Glutamatergic neuron (in vitro differentiated cells): ENCODE results near the gene C2CD3. TPM values are rescaled to one million over a fixed set of nuclear protein-coding genes. Genes with fewer than 3 reads are reported as not detected.

Source experiments
- DNase-seq: peaks from one replicate; pipeline ENCODE4 v3.0.0; 2022
- H3K27ac Mint-ChIP-seq: one replicate; pipeline ENCODE4 v1.8.0; 2020; ENCODE audit warnings: mild to moderate bottlenecking, mixed read lengths, inconsistent platforms; ENCODE audit not compliant: unreplicated experiment
- H3K27me3 Mint-ChIP-seq: one replicate; pipeline ENCODE4 v1.8.0; 2020; ENCODE audit warnings: mild to moderate bottlenecking, moderate library complexity, mixed read lengths, inconsistent platforms; ENCODE audit not compliant: unreplicated experiment
- H3K36me3 Mint-ChIP-seq: one replicate; pipeline ENCODE4 v1.8.0; 2020; ENCODE audit warnings: mild to moderate bottlenecking, mixed read lengths, inconsistent platforms; ENCODE audit not compliant: unreplicated experiment
- H3K4me1 Mint-ChIP-seq: one replicate; pipeline ENCODE4 v1.8.0; 2020; ENCODE audit warnings: mild to moderate bottlenecking, low read depth, mixed read lengths, inconsistent platforms; ENCODE audit not compliant: unreplicated experiment
- H3K4me3 Mint-ChIP-seq: one replicate; pipeline ENCODE4 v1.8.0; 2020; ENCODE audit warnings: mild to moderate bottlenecking, mixed read lengths, inconsistent platforms; ENCODE audit not compliant: unreplicated experiment
- H3K9me3 Mint-ChIP-seq: one replicate; pipeline ENCODE4 v1.8.0; 2020; ENCODE audit warnings: mild to moderate bottlenecking, moderate library complexity, mixed read lengths, inconsistent platforms; ENCODE audit not compliant: unreplicated experiment
- total RNA-seq: library from RNA; stranded (reverse); fragmentation: NEBNext Ultra II Directional; extraction: Animal tissue kit (Norgen Biotek cat#: 25700); gene quantifications from one replicate; pipeline ENCODE4 v1.2.1, GENCODE V29; 2021; ENCODE audit not compliant: unreplicated experiment
- TF ChIP-seq, protein P1 (sequence below): fragments of 200-600 bp; sonication (generic); IDR thresholded peaks from one replicate; pipeline ENCODE4 v1.5.0; 2021; ENCODE audit not compliant: partially characterized antibody, unreplicated experiment

Gene C2CD3
- total RNA-seq, 1 donor from 2014 or later: 182 TPM

DNA sequence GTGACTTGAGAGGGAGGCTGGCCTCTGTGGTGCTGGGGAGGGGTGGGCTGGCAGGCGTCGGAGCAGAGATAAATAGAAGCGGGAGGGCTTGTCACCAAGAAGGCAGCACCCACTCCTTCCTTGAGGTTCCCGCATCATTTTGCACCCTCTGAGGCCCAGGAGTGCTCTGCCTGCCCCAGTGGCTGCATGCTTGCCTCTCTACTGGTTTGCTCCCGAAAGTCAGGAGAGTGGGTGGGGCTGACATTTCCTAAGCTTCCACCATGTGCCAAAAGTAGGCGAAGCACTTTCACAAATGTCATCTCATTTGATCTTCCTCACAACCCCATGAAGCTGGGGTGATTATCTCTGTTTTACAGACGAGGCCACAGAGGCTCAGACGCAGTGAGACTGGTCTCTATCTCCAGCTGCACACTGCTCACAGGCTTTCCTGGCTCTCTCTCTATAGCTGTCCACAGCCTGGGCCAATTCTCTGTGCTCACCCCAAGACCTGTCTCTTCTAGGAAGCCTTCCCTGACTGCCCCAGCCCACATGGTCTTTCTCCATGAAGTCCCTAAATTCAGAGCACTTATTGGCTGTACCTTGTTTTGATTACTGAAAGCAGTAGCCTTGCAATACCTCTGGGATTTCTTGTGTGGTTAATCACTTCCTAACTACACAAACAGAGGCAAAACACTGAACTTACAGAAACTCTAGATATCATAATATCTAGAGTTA, 159.3 kb downstream of the C2CD3 start:
- Mint-ChIP-seq H3K27ac (no peak overlapping the region), H3K4me1 (peaks cover 3% of the 10 kb centered on the region), H3K9me3 (peaks cover 6% of the 10 kb centered on the region), H3K36me3 (peaks cover under 1% of the 10 kb centered on the region), H3K4me3 (no peak overlapping the region), H3K27me3 (no peaks in the 10 kb centered on the region)
- DNase-seq: no peak
- TF ChIP-seq, protein P1, sequence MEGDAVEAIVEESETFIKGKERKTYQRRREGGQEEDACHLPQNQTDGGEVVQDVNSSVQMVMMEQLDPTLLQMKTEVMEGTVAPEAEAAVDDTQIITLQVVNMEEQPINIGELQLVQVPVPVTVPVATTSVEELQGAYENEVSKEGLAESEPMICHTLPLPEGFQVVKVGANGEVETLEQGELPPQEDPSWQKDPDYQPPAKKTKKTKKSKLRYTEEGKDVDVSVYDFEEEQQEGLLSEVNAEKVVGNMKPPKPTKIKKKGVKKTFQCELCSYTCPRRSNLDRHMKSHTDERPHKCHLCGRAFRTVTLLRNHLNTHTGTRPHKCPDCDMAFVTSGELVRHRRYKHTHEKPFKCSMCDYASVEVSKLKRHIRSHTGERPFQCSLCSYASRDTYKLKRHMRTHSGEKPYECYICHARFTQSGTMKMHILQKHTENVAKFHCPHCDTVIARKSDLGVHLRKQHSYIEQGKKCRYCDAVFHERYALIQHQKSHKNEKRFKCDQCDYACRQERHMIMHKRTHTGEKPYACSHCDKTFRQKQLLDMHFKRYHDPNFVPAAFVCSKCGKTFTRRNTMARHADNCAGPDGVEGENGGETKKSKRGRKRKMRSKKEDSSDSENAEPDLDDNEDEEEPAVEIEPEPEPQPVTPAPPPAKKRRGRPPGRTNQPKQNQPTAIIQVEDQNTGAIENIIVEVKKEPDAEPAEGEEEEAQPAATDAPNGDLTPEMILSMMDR: no peak

DNA sequence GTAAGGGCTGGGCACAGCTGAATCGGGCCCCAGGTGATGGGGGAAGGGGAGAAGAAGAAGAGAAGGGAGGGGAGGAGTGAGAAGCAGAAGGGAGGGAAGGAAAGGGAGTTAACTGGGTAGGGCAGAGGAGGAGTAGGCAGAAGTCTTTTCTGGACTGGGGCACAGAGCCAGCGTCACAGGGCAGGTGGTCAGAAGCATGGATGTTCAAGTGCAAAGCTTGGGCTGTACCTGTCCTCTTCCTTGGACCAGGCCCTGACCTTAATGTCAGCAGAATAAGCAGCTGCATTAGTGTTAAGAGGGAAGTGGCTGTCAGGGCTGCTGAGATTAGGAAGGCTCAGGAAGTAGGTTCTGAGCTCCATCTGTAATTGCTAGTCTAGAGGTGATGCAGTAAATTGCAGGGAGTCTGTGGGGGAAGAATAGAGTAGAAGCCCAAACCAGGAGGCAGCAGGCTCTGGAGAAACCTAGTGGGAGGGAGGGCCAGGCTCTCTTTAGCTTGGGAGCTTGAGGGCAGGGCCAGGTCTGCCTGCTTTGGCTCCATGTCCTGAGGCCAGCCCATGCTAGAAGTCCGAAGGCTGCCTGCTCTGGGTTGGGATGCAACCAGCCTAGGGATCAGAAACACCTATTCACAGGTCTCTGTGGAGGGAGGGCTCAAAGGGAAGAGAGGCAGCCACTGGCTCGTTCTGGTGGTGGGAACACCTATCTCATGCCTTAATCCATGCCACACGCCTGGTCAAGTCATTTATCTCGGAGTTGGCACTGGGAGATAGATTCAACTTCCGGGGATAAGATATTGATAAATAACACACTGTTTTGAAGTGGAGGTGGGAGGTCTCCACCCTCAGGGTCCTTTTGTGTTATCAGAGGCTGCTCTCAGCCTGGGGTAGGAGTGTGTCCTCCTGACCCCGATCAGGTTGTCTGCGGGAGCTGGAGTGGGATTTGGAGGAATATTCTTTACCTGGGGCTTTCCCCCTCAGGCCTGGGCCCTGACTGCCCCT, 160.2 kb downstream of the C2CD3 start:
- no peaks in the 10 kb centered on the region for H3K27me3 Mint-ChIP-seq
- H3K36me3 Mint-ChIP-seq: no peaks in the 10 kb centered on the region
- no peak for DNase-seq
- no peak overlapping the region for H3K4me3 Mint-ChIP-seq
- TF ChIP-seq, protein P1: no peak
- H3K9me3 Mint-ChIP-seq: peaks cover 6% of the 10 kb centered on the region
- peaks cover 3% of the 10 kb centered on the region for H3K4me1 Mint-ChIP-seq
- H3K27ac Mint-ChIP-seq: no peak overlapping the region

DNA sequence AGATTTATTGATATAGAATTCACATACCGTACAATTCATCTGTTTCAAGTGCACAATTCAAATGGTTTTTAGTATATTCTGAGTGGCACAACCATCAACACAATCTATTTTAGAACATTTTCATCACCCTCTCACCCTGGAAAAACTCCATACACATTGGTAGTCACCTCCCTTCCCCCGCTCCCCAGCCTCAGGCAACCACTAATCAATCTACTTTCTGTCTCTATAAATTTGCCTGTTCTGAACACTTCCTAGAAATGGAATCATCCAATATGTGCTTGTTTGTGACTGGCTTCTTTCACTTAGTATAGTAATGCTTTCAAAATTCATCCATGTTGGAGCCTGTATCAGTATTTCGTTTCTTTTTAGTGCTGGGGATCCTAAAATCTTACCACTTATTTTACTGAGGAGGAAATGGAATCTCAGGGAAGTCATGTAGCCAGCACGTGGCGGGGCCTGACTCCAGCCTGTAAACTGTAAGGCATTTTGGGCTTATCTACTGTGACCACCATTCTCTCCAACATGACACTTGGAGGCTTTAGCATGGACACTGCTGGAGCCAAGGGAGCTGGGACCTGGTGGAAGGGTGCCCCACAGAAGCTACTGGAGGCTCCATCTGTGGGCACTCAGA, 161.0 kb downstream of the C2CD3 start:
- DNase-seq: no peak
- H3K27ac Mint-ChIP-seq: no peak overlapping the region
- TF ChIP-seq, protein P1: no peak
- H3K4me1 Mint-ChIP-seq: peaks cover 3% of the 10 kb centered on the region
- no peaks in the 10 kb centered on the region for H3K27me3 Mint-ChIP-seq
- H3K4me3 Mint-ChIP-seq: no peak overlapping the region
- H3K9me3 Mint-ChIP-seq: peaks cover 6% of the 10 kb centered on the region
- no peaks in the 10 kb centered on the region for H3K36me3 Mint-ChIP-seq

DNA sequence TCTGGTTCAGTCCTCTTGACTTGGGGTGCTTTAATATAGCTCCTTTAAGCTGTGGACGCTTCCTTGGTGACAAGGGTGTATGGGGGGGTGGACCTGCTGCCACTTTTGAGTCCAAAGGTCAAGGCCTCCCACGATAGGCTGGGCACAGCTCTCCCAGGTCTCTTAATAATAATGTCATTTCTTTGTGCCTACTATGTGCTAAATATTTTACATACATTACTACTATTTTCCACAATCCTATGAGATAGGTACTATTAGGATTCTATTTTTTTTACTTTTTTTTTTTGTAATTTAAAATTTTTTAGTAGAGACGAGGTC, 161.6 kb downstream of the C2CD3 start:
- Mint-ChIP-seq H3K9me3 (peaks cover 6% of the 10 kb centered on the region), H3K36me3 (no peaks in the 10 kb centered on the region), H3K27me3 (peaks cover 2% of the 10 kb centered on the region), H3K4me3 (no peak overlapping the region), H3K4me1 (peaks cover 3% of the 10 kb centered on the region), H3K27ac (no peak overlapping the region)
- TF ChIP-seq, protein P1: no peak
- no peak for DNase-seq
